CD8-positive, alpha-beta memory T cell (primary cell): Measurements from ENCODE around the gene FKBP9. TPM values are rescaled to one million over a fixed set of nuclear protein-coding genes. Genes with fewer than 3 reads are reported as not detected.
"Not testable (repeated sequence)": the region's sequence is repeated elsewhere in the genome, so short reads cannot be mapped to it uniquely, and the experiment has no call there.

ENCODE experiments used
- CTCF ChIA-PET: fragments of 350-600 bp; sonication (Branson Sonifier 250); formaldehyde crosslinking; loops from one replicate; lab custom pipeline; 2021; ENCODE audit warnings: antibody characterized with exemption; lab: Charles Lee
- POLR2A ChIA-PET: fragments of 350-600 bp; sonication (Branson Sonifier 250); formaldehyde crosslinking; loops from one replicate; lab custom pipeline; 2021; ENCODE audit warnings: antibody characterized with exemption; lab: Charles Lee
- DNase-seq, 5 donors: peaks; one replicate each; pipeline versions ENCODE4 v3.0.0 to v3.0.0-alpha.2; 2020 to 2022; ENCODE audit warnings: mixed read lengths in 1 of 5
- H3K27ac ChIP-seq: one replicate; pipeline ENCODE4 v1.7.0; 2013; ENCODE audit warnings: low read depth, mild to moderate bottlenecking, low read length, moderate library complexity
- H3K27me3 ChIP-seq: 2 replicates; pipeline ENCODE4 v1.7.0; 2013; ENCODE audit warnings: low read length, mild to moderate bottlenecking; ENCODE audit not compliant: insufficient read depth, poor library complexity, severe bottlenecking
- H3K36me3 ChIP-seq: 2 replicates; pipeline ENCODE4 v1.7.0; 2013; ENCODE audit warnings: mild to moderate bottlenecking, low read length, moderate library complexity; ENCODE audit not compliant: insufficient read depth
- H3K4me1 ChIP-seq: 2 replicates; pipeline ENCODE4 v1.7.0; 2013; ENCODE audit warnings: mild to moderate bottlenecking, low read length, moderate library complexity; ENCODE audit not compliant: insufficient read depth
- H3K4me3 ChIP-seq: 2 replicates; pipeline ENCODE4 v1.7.0; 2013; ENCODE audit warnings: mild to moderate bottlenecking, low read length
- H3K9me3 ChIP-seq: 2 replicates; pipeline ENCODE4 v1.7.0; 2013; ENCODE audit warnings: mild to moderate bottlenecking, low read length
- H3K27ac Mint-ChIP-seq, 8 donors: one replicate each; pipeline ENCODE4 v1.8.0; 2020 to 2021; ENCODE audit warnings: mixed read lengths in 8 of 8, mild to moderate bottlenecking in 6 of 8, inconsistent platforms in 3 of 8, moderate library complexity in 3 of 8
- H3K27me3 Mint-ChIP-seq, 2 donors: one replicate each; pipeline ENCODE4 v1.8.0; 2020 to 2021; ENCODE audit warnings: mixed read lengths in 2 of 2, mild to moderate bottlenecking in 1 of 2, moderate library complexity in 1 of 2
- H3K36me3 Mint-ChIP-seq, 3 donors: one replicate each; pipeline ENCODE4 v1.8.0; 2020 to 2021; ENCODE audit warnings: mixed read lengths in 3 of 3, inconsistent platforms in 1 of 3, mild to moderate bottlenecking in 1 of 3
- H3K4me1 Mint-ChIP-seq, 3 donors: one replicate each; pipeline ENCODE4 v1.8.0; 2020 to 2021; ENCODE audit warnings: mixed read lengths in 3 of 3, inconsistent platforms in 1 of 3, mild to moderate bottlenecking in 1 of 3
- H3K4me3 Mint-ChIP-seq, 7 donors: one replicate each; pipeline ENCODE4 v1.8.0; 2020 to 2021; ENCODE audit warnings: mixed read lengths in 7 of 7, mild to moderate bottlenecking in 6 of 7, moderate library complexity in 4 of 7, inconsistent platforms in 2 of 7
- H3K9me3 Mint-ChIP-seq, 5 donors: one replicate each; pipeline ENCODE4 v1.8.0; 2020 to 2022; ENCODE audit warnings: mixed read lengths in 5 of 5, mild to moderate bottlenecking in 3 of 5, moderate library complexity in 2 of 5, inconsistent platforms in 1 of 5
- polyA plus RNA-seq: library from polyadenylated mRNA; unstranded; fragments of 300-500 nt; fragmentation: Illumina TruSeq; gene quantifications from one replicate; pipeline ENCODE4 v1.2.3, GENCODE V29; 2021
- total RNA-seq, 2 experiments: library from RNA; stranded (reverse); gene quantifications; one replicate each; pipeline ENCODE4 v1.2.3, GENCODE V29; 2021

The FKBP9 gene
- total and polyA plus RNA-seq, 3 experiments from 2014 or later = 0.29 to 0.31 TPM; not detected in 1

- POLR2A ChIA-PET, H3K4me1 ChIP-seq, DNase-seq, H3K9me3 Mint-ChIP-seq, H3K4me3 ChIP-seq, H3K27ac Mint-ChIP-seq, H3K4me3 Mint-ChIP-seq, H3K9me3 ChIP-seq, H3K4me1 Mint-ChIP-seq, H3K27ac ChIP-seq, H3K27me3 Mint-ChIP-seq, CTCF ChIA-PET, H3K36me3 ChIP-seq, H3K36me3 Mint-ChIP-seq, H3K27me3 ChIP-seq: not testable (repeated sequence)
These were observed 46.9 kb downstream of the FKBP9 start for GRCh38 chr7:33004104-33004616.

GRCh38 chr7:33005193-33005592, 48.0 kb downstream of the FKBP9 start:
- CTCF ChIA-PET, H3K27me3 Mint-ChIP-seq, H3K27ac Mint-ChIP-seq, H3K4me3 ChIP-seq, POLR2A ChIA-PET, H3K9me3 ChIP-seq, H3K4me1 Mint-ChIP-seq, DNase-seq, H3K4me3 Mint-ChIP-seq, H3K27me3 ChIP-seq, H3K36me3 ChIP-seq, H3K27ac ChIP-seq, H3K9me3 Mint-ChIP-seq, H3K36me3 Mint-ChIP-seq, H3K4me1 ChIP-seq: not testable (repeated sequence)

- H3K9me3 Mint-ChIP-seq, H3K4me1 ChIP-seq, H3K27ac ChIP-seq, H3K9me3 ChIP-seq, H3K27ac Mint-ChIP-seq, H3K36me3 ChIP-seq, H3K4me3 ChIP-seq, H3K27me3 ChIP-seq, H3K36me3 Mint-ChIP-seq, H3K4me1 Mint-ChIP-seq, POLR2A ChIA-PET, DNase-seq, H3K4me3 Mint-ChIP-seq, H3K27me3 Mint-ChIP-seq, CTCF ChIA-PET: not testable (repeated sequence)
These were observed 48.5 kb downstream of the FKBP9 start for GRCh38 chr7:33005690-33006089.

GRCh38 chr7:33009734-33010133, 52.5 kb downstream of the FKBP9 start:
- peak overlapping the region in 3 of 8 donors; percentile 2 to 78 (median 41) for H3K27ac Mint-ChIP-seq
- DNase-seq = no peak
- Histone ChIP-seq H3K4me3 (no peak overlapping the region), H3K4me1 (no peaks in the 10 kb centered on the region), H3K9me3 (no peaks in the 10 kb centered on the region), H3K27me3 (no peaks in the 10 kb centered on the region), H3K36me3 (peaks cover 3% of the 10 kb centered on the region), H3K27ac (no peak overlapping the region)
- ChIA-PET POLR2A (no interaction called here), CTCF (no interaction called here)
- no peak overlapping the region for H3K4me3 Mint-ChIP-seq
- no peaks in the 10 kb centered on the region for H3K9me3 Mint-ChIP-seq
- H3K4me1 Mint-ChIP-seq = no peaks in the 10 kb centered on the region
- H3K27me3 Mint-ChIP-seq = peaks cover 0 to 1% of the 10 kb centered on the region in 2 donors
- peaks cover 4 to 29% (median 20%) of the 10 kb centered on the region in 3 donors for H3K36me3 Mint-ChIP-seq

GRCh38 chr7:33012364-33012763, 55.1 kb downstream of the FKBP9 start:
- Histone ChIP-seq H3K27me3 (no peaks in the 10 kb centered on the region), H3K36me3 (peaks cover 14% of the 10 kb centered on the region), H3K9me3 (no peaks in the 10 kb centered on the region), H3K4me3 (no peak overlapping the region), H3K4me1 (no peaks in the 10 kb centered on the region), H3K27ac (no peak overlapping the region)
- DNase-seq = no peak
- H3K4me3 Mint-ChIP-seq = no peak overlapping the region
- H3K27ac Mint-ChIP-seq = no peak overlapping the region
- CTCF ChIA-PET = no interaction called here
- no peaks in the 10 kb centered on the region for H3K4me1 Mint-ChIP-seq
- no peaks in the 10 kb centered on the region for H3K9me3 Mint-ChIP-seq
- POLR2A ChIA-PET = no interaction called here
- peaks cover 0 to 1% of the 10 kb centered on the region in 2 donors for H3K27me3 Mint-ChIP-seq
- peaks cover 11 to 48% (median 26%) of the 10 kb centered on the region in 3 donors for H3K36me3 Mint-ChIP-seq

- no peak for DNase-seq
- Mint-ChIP-seq H3K9me3 (no peaks in the 10 kb centered on the region), H3K4me3 (no peak overlapping the region), H3K27me3 (no peaks in the 10 kb centered on the region), H3K27ac (peak overlapping the region in 1 of 8 donors; percentile 2), H3K4me1 (peaks cover 4% of the 10 kb centered on the region in 3 donors), H3K36me3 (peaks cover 4 to 67% (median 15%) of the 10 kb centered on the region in 3 donors)
- no peaks in the 10 kb centered on the region for H3K4me1 ChIP-seq
- CTCF ChIA-PET = no interaction called here
- peaks cover 16% of the 10 kb centered on the region for H3K36me3 ChIP-seq
- no peaks in the 10 kb centered on the region for H3K9me3 ChIP-seq
- POLR2A ChIA-PET = interaction anchor here (0.6 kb wide), 1 partner anchor 38 kb away, joined by 3 read pairs; no protein-coding TSS in a partner anchor
- H3K4me3 ChIP-seq = no peak overlapping the region
- H3K27ac ChIP-seq = no peak overlapping the region
- no peaks in the 10 kb centered on the region for H3K27me3 ChIP-seq
These were observed 67.0 kb downstream of the FKBP9 start for GRCh38 chr7:33024189-33024757.

GRCh38 chr7:33035776-33036175, 78.5 kb downstream of the FKBP9 start:
- Histone ChIP-seq H3K27me3 (no peaks in the 10 kb centered on the region), H3K27ac (no peak overlapping the region), H3K36me3 (no peaks in the 10 kb centered on the region), H3K4me3 (no peak overlapping the region), H3K9me3 (no peaks in the 10 kb centered on the region), H3K4me1 (peaks cover 18% of the 10 kb centered on the region)
- no peak overlapping the region for H3K27ac Mint-ChIP-seq
- H3K4me1 Mint-ChIP-seq = peaks cover 38 to 65% (median 54%) of the 10 kb centered on the region in 3 donors
- no peaks in the 10 kb centered on the region for H3K9me3 Mint-ChIP-seq
- no peak overlapping the region for H3K4me3 Mint-ChIP-seq
- POLR2A ChIA-PET = no interaction called here
- H3K36me3 Mint-ChIP-seq = peaks cover 0 to 23% (median 9%) of the 10 kb centered on the region in 3 donors
- DNase-seq = no peak
- CTCF ChIA-PET = no interaction called here
- H3K27me3 Mint-ChIP-seq = no peaks in the 10 kb centered on the region

- peaks cover 48 to 73% (median 65%) of the 10 kb centered on the region in 3 donors for H3K4me1 Mint-ChIP-seq
- H3K27ac Mint-ChIP-seq = peak overlapping the region in 7 of 8 donors; percentile 35 to 92 (median 70)
- H3K27me3 Mint-ChIP-seq = no peaks in the 10 kb centered on the region
- Histone ChIP-seq H3K36me3 (no peaks in the 10 kb centered on the region), H3K27ac (no peak overlapping the region), H3K9me3 (no peaks in the 10 kb centered on the region), H3K27me3 (no peaks in the 10 kb centered on the region), H3K4me3 (peak overlapping the region; percentile 37), H3K4me1 (peaks cover 24% of the 10 kb centered on the region)
- peaks cover 0 to 12% (median 5%) of the 10 kb centered on the region in 3 donors for H3K36me3 Mint-ChIP-seq
- ChIA-PET POLR2A (interaction anchor here (0.6 kb wide), 1 partner anchor 146 kb away, joined by 3 read pairs; no protein-coding TSS in a partner anchor), CTCF (interaction anchor here (0.8 to 3.5 kb wide), 2 partner anchors 70 to 192 kb away, joined by 5 to 16 read pairs; partner anchors contain the start of gene RP9)
- H3K9me3 Mint-ChIP-seq = no peaks in the 10 kb centered on the region
- peak overlapping the region; percentile 19 to 87 (median 86) for H3K4me3 Mint-ChIP-seq
- no peak for DNase-seq
These were observed 81.4 kb downstream of the FKBP9 start for GRCh38 chr7:33038639-33039038.
